Chondrocyte (in vitro differentiated cells): ENCODE results near the gene ALDH1A2. TPM values are rescaled to one million over a fixed set of nuclear protein-coding genes. Genes with fewer than 3 reads are reported as not detected.

Experiments
- DNase-seq: peaks from one replicate; pipeline ENCODE4 v3.0.0; 2021; ENCODE audit warnings: mixed read lengths, low spot score
- H3K27ac Mint-ChIP-seq: one replicate; pipeline ENCODE4 v1.8.0; 2021; ENCODE audit warnings: mild to moderate bottlenecking, moderate library complexity, mixed read lengths; ENCODE audit not compliant: unreplicated experiment
- H3K27me3 Mint-ChIP-seq: 2 replicates; pipeline ENCODE4 v1.8.0; 2021; ENCODE audit warnings: low read depth, mixed read lengths
- H3K36me3 Mint-ChIP-seq: 2 replicates; pipeline ENCODE4 v1.8.0; 2021; ENCODE audit warnings: low read depth, mixed read lengths
- H3K4me1 Mint-ChIP-seq: 2 replicates; pipeline ENCODE4 v1.8.0; 2021; ENCODE audit warnings: low read depth, mild to moderate bottlenecking, mixed read lengths
- H3K4me3 Mint-ChIP-seq: one replicate; pipeline ENCODE4 v1.8.0; 2021; ENCODE audit warnings: mild to moderate bottlenecking, moderate library complexity, mixed read lengths; ENCODE audit not compliant: unreplicated experiment
- H3K9me3 Mint-ChIP-seq: 2 replicates; pipeline ENCODE4 v1.8.0; 2021; ENCODE audit warnings: low read depth, mixed read lengths
- CTCF ChIP-seq: fragments of 200-600 bp; sonication (generic); IDR thresholded peaks from 2 replicates; pipeline ENCODE4 v1.5.0; 2021; ENCODE audit warnings: antibody characterized with exemption, mild to moderate bottlenecking, moderate library complexity
- total RNA-seq: library from RNA; stranded (reverse); gene quantifications from 3 replicates; pipeline ENCODE4 v1.2.1, GENCODE V29; 2021

The ALDH1A2 gene
- total RNA-seq, 1 donor from 2014 or later: not detected

DNA sequence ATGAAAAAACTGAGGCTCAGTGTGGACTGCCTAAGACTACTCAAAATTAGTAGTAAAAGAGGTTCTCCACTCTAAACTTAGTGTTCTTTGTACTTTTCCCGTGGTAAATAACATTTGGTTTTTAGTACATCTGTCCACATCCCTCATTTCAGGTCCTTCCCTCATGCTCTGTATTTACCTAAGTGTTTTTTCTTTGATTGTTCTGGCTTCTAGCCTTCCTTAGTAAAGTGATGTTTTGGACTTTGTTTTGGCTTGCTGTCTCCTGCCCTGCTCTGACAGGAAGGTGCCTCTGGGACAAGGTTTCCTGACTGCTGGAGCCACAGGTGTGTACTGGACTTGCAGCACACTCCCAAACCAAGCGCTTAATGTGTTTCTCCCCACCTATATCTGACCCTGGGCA, 29.9 kb upstream of the ALDH1A2 start:
- H3K4me1 Mint-ChIP-seq: no peaks in the 10 kb centered on the region
- H3K27me3 Mint-ChIP-seq: peaks cover 49% of the 10 kb centered on the region
- no peak for TF ChIP-seq CTCF
- DNase-seq: no peak
- H3K4me3 Mint-ChIP-seq: no peak overlapping the region
- H3K9me3 Mint-ChIP-seq: peaks cover 12% of the 10 kb centered on the region
- H3K27ac Mint-ChIP-seq: no peak overlapping the region
- no peaks in the 10 kb centered on the region for H3K36me3 Mint-ChIP-seq

- H3K27me3 Mint-ChIP-seq: peaks cover 47% of the 10 kb centered on the region
- no peak for TF ChIP-seq CTCF
- peaks cover 15% of the 10 kb centered on the region for H3K9me3 Mint-ChIP-seq
- H3K4me1 Mint-ChIP-seq: no peaks in the 10 kb centered on the region
- no peak for DNase-seq
- H3K36me3 Mint-ChIP-seq: peaks cover 2% of the 10 kb centered on the region
- no peak overlapping the region for H3K4me3 Mint-ChIP-seq
- no peak overlapping the region for H3K27ac Mint-ChIP-seq
Measured at GRCh38 chr15:58087871-58088270, 22.4 kb upstream of the ALDH1A2 start.

- no peak for TF ChIP-seq CTCF
- peaks cover 2% of the 10 kb centered on the region for H3K36me3 Mint-ChIP-seq
- no peaks in the 10 kb centered on the region for H3K4me1 Mint-ChIP-seq
- no peak for DNase-seq
- H3K27me3 Mint-ChIP-seq: peaks cover 47% of the 10 kb centered on the region
- no peak overlapping the region for H3K4me3 Mint-ChIP-seq
- peaks cover 9% of the 10 kb centered on the region for H3K9me3 Mint-ChIP-seq
- no peak overlapping the region for H3K27ac Mint-ChIP-seq
Measured at GRCh38 chr15:58086491-58086890, 21.0 kb upstream of the ALDH1A2 start.

DNA sequence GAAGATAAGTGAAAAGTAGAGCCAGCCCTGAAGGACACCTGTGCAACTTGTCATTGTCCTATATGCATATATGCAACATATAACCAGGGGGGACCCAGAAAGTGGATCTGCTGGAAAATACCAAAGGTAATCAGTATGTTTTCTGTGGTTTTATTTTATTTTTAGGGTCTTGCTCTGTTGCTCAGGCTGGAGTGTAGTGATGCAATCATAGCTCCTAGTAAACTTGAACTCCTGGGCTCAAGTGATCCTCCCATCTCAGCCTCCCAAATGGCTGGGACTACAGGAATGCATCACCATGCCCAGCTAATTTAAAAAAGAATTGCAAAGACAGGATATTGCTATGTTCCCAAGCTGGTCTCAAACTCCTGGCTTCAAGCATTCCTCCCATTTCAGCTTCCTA, 18.0 kb upstream of the ALDH1A2 start:
- H3K9me3 Mint-ChIP-seq: peaks cover 4% of the 10 kb centered on the region
- H3K36me3 Mint-ChIP-seq: no peaks in the 10 kb centered on the region
- no peak overlapping the region for H3K4me3 Mint-ChIP-seq
- H3K27ac Mint-ChIP-seq: no peak overlapping the region
- peaks cover 28% of the 10 kb centered on the region for H3K27me3 Mint-ChIP-seq
- DNase-seq: no peak
- no peaks in the 10 kb centered on the region for H3K4me1 Mint-ChIP-seq
- TF ChIP-seq CTCF: no peak

DNA sequence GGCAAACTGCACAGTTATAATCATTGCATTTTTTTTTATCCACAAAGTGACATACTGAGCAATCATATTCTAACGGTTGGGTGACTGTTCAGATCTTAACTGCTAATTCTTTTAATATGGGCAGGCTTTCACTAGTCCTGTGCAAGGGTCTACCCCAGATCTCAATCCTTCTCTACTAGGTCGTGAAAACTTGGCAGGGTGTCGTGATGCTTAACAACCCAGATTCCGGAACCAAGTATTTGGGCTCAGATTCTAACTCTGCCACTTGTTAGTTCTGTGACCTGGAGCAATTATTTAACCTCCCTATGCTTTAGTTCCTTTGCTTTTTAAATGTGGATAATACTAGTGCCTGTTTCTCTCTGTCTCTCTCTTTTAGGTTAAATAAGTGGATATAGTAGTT, 16.4 kb upstream of the ALDH1A2 start:
- DNase-seq: no peak
- no peaks in the 10 kb centered on the region for H3K9me3 Mint-ChIP-seq
- no peaks in the 10 kb centered on the region for H3K36me3 Mint-ChIP-seq
- H3K4me3 Mint-ChIP-seq: no peak overlapping the region
- no peaks in the 10 kb centered on the region for H3K4me1 Mint-ChIP-seq
- TF ChIP-seq CTCF: no peak
- peaks cover 25% of the 10 kb centered on the region for H3K27me3 Mint-ChIP-seq
- H3K27ac Mint-ChIP-seq: no peak overlapping the region
